Skin of body (tissue), 2 donors: ENCODE data around the gene MBNL2. TPM values are rescaled to one million over a fixed set of nuclear protein-coding genes. Genes with fewer than 3 reads are reported as not detected.
A peak's percentile ranks its signal among the peaks of the same experiment; 100 is the strongest.
"Not testable (repeated sequence)": the region's sequence is repeated elsewhere in the genome, so short reads cannot be mapped to it uniquely, and the experiment has no call there.

Experiments used
- DNase-seq: peaks from one replicate; lab custom pipeline; 2025; lab: John Stamatoyannopoulos, UW
- total RNA-seq: library from RNA; depleted of rRNA; stranded (reverse); fragments of >200 nt; gene quantifications from one replicate; pipeline ENCODE4 v1.2.3, GENCODE V29; 2014

The MBNL2 gene
- 73.4 TPM for total RNA-seq

GRCh38 chr13:97221989-97222700, at the start of gene MBNL2:
MBNL2 (plus strand) TSS chr13:97222333; CDS start chr13:97276236, 53,903 bp downstream.
- peak; percentile 99 for DNase-seq

GRCh38 chr13:97174638-97175037, 47.5 kb upstream of the MBNL2 start:
- DNase-seq = no peak

- no peak for DNase-seq
Measured at GRCh38 chr13:97175041-97175440, 47.1 kb upstream of the MBNL2 start.

- no peak for DNase-seq
Measured at GRCh38 chr13:97179501-97179900, 42.6 kb upstream of the MBNL2 start.

- no peak for DNase-seq
Measured at GRCh38 chr13:97182111-97182890, 39.8 kb upstream of the MBNL2 start.

GRCh38 chr13:97185291-97185690, 36.8 kb upstream of the MBNL2 start:
- DNase-seq = no peak

- no peak for DNase-seq
Measured at GRCh38 chr13:97185751-97186150, 36.4 kb upstream of the MBNL2 start.

- no peak for DNase-seq
Measured at GRCh38 chr13:97188207-97188606, 33.9 kb upstream of the MBNL2 start.

- DNase-seq = no peak
Measured at GRCh38 chr13:97189928-97190327, 32.2 kb upstream of the MBNL2 start.

GRCh38 chr13:97191142-97191541, 31.0 kb upstream of the MBNL2 start:
- no peak for DNase-seq

GRCh38 chr13:97191615-97192014, 30.5 kb upstream of the MBNL2 start:
- peak; percentile 58 for DNase-seq

- no peak for DNase-seq
Measured at GRCh38 chr13:97192166-97192565, 30.0 kb upstream of the MBNL2 start.

GRCh38 chr13:97193577-97193976, 28.6 kb upstream of the MBNL2 start:
- no peak for DNase-seq

- DNase-seq = no peak
Measured at GRCh38 chr13:97194479-97194878, 27.7 kb upstream of the MBNL2 start.

GRCh38 chr13:97196340-97196739, 25.8 kb upstream of the MBNL2 start:
- DNase-seq = no peak

- no peak for DNase-seq
Measured at GRCh38 chr13:97198753-97199152, 23.4 kb upstream of the MBNL2 start.

- no peak for DNase-seq
Measured at GRCh38 chr13:97199451-97199850, 22.7 kb upstream of the MBNL2 start.

GRCh38 chr13:97200081-97200942, 21.8 kb upstream of the MBNL2 start:
- DNase-seq = no peak

GRCh38 chr13:97202761-97203160, 19.4 kb upstream of the MBNL2 start:
- DNase-seq = no peak

GRCh38 chr13:97205465-97205864, 16.7 kb upstream of the MBNL2 start:
- DNase-seq = no peak

- no peak for DNase-seq
Measured at GRCh38 chr13:97205982-97206381, 16.2 kb upstream of the MBNL2 start.

- DNase-seq = not testable (repeated sequence)
Measured at GRCh38 chr13:97207252-97207651, 14.9 kb upstream of the MBNL2 start.
